Neural progenitor cell (in vitro differentiated cells): Measurements from ENCODE around the gene SPON1. TPM values are rescaled to one million over a fixed set of nuclear protein-coding genes. Genes with fewer than 3 reads are reported as not detected.

Experiments
- DNase-seq: peaks from one replicate; pipeline ENCODE4 v3.0.0-alpha.2; 2016; ENCODE audit warnings: low spot score
- H2AFZ ChIP-seq: fragments of 200-600 bp; sonication (generic); replicated peaks from 2 replicates; pipeline ENCODE4 v1.6.1; 2016; ENCODE audit warnings: antibody characterized with exemption
- H3F3A ChIP-seq: fragments of 200-600 bp; sonication (generic); 2 replicates; pipeline ENCODE4 v1.6.1; 2016; ENCODE audit warnings: antibody characterized with exemption, low read depth
- H3K27ac ChIP-seq: fragments of 200-600 bp; sonication (generic); 2 replicates; pipeline ENCODE4 v1.5.1; 2016; ENCODE audit warnings: mild to moderate bottlenecking
- H3K27me3 ChIP-seq: fragments of 200-600 bp; sonication (generic); 2 replicates; pipeline ENCODE4 v1.6.1; 2016; ENCODE audit warnings: mild to moderate bottlenecking, moderate library complexity
- H3K36me3 ChIP-seq: fragments of 200-600 bp; sonication (generic); 2 replicates; pipeline ENCODE4 v1.5.1; 2016
- H3K4me1 ChIP-seq: fragments of 200-600 bp; sonication (generic); 2 replicates; pipeline ENCODE4 v1.6.1; 2016; ENCODE audit warnings: mixed run types
- H3K4me2 ChIP-seq: fragments of 200-600 bp; sonication (generic); 2 replicates; pipeline ENCODE4 v1.6.1; 2016
- H3K4me3 ChIP-seq: fragments of 200-600 bp; sonication (generic); 2 replicates; pipeline ENCODE4 v1.5.1; 2016
- H3K79me2 ChIP-seq: fragments of 200-600 bp; sonication (generic); 2 replicates; pipeline ENCODE4 v1.6.1; 2016; ENCODE audit warnings: low read depth
- H3K9ac ChIP-seq: fragments of 200-600 bp; sonication (generic); 2 replicates; pipeline ENCODE4 v1.6.1; 2016
- H3K9me3 ChIP-seq: fragments of 200-600 bp; sonication (generic); 2 replicates; pipeline ENCODE4 v1.5.1; 2016; ENCODE audit warnings: low read depth
- H4K20me1 ChIP-seq: fragments of 200-600 bp; sonication (generic); 2 replicates; pipeline ENCODE4 v1.6.1; 2016; ENCODE audit warnings: low read depth
- H3K27ac Mint-ChIP-seq: 3 replicates; pipeline ENCODE4 v1.8.0; 2021; ENCODE audit warnings: mixed read lengths
- H3K27me3 Mint-ChIP-seq: 2 replicates; pipeline ENCODE4 v1.8.0; 2022; ENCODE audit warnings: low read depth, mild to moderate bottlenecking, inconsistent platforms, moderate library complexity, mixed read lengths; ENCODE audit not compliant: insufficient read depth
- H3K36me3 Mint-ChIP-seq: 3 replicates; pipeline ENCODE4 v1.8.0; 2021; ENCODE audit warnings: mixed read lengths
- H3K4me1 Mint-ChIP-seq: 3 replicates; pipeline ENCODE4 v1.8.0; 2021; ENCODE audit warnings: mixed read lengths
- H3K4me3 Mint-ChIP-seq: 3 replicates; pipeline ENCODE4 v1.8.0; 2021; ENCODE audit warnings: mild to moderate bottlenecking, moderate library complexity, mixed read lengths
- H3K9me3 Mint-ChIP-seq: 3 replicates; pipeline ENCODE4 v1.8.0; 2020; ENCODE audit warnings: mixed read lengths
- CTCF ChIP-seq: fragments of 200-600 bp; sonication (generic); IDR thresholded peaks from 2 replicates; pipeline ENCODE4 v1.5.1; 2017; ENCODE audit warnings: antibody characterized with exemption, mild to moderate bottlenecking
- EZH2 ChIP-seq: fragments of 200-600 bp; sonication (generic); IDR thresholded peaks from 2 replicates; pipeline ENCODE4 v1.6.1; 2017; ENCODE audit warnings: antibody characterized with exemption, mild to moderate bottlenecking, moderate library complexity
- EZH2phosphoT487 ChIP-seq: fragments of 200-600 bp; sonication (generic); IDR thresholded peaks from 2 replicates; pipeline ENCODE4 v1.6.1; 2017; ENCODE audit warnings: antibody characterized with exemption
- total RNA-seq: library from RNA; depleted of rRNA; stranded (reverse); fragments of >200 nt; gene quantifications from 2 replicates; pipeline ENCODE4 v1.2.3, GENCODE V29; 2015; ENCODE audit warnings: low replicate concordance

The SPON1 gene
- total RNA-seq, 1 donor from 2014 or later = 35.4 TPM

- Mint-ChIP-seq H3K27me3 (peaks cover 3% of the 10 kb centered on the region), H3K27ac (no peak overlapping the region), H3K9me3 (no peaks in the 10 kb centered on the region), H3K4me1 (peaks cover 34% of the 10 kb centered on the region), H3K36me3 (no peaks in the 10 kb centered on the region), H3K4me3 (no peak overlapping the region)
- H3K36me3 ChIP-seq = no peaks in the 10 kb centered on the region
- DNase-seq = no peak
- H3K27me3 ChIP-seq = no peaks in the 10 kb centered on the region
- H3K9me3 ChIP-seq = no peaks in the 10 kb centered on the region
- H3K4me2 ChIP-seq = no peak overlapping the region
- H3K27ac ChIP-seq = no peak overlapping the region
- peaks cover 16% of the 10 kb centered on the region for H3F3A ChIP-seq
- H4K20me1 ChIP-seq = no peaks in the 10 kb centered on the region
- H3K4me3 ChIP-seq = no peak overlapping the region
- no peak overlapping the region for H2AFZ ChIP-seq
- H3K9ac ChIP-seq = no peak overlapping the region
- peaks cover 28% of the 10 kb centered on the region for H3K4me1 ChIP-seq
- H3K79me2 ChIP-seq = no peaks in the 10 kb centered on the region
- TF ChIP-seq EZH2phosphoT487 = no peak
- TF ChIP-seq EZH2 = no peak
- TF ChIP-seq CTCF = no peak
Observed at GRCh38 chr11:14110629-14111028, 148.1 kb downstream of the SPON1 start.

- Histone ChIP-seq H4K20me1 (no peaks in the 10 kb centered on the region), H3K9ac (no peak overlapping the region), H3K4me2 (no peak overlapping the region), H3K36me3 (no peaks in the 10 kb centered on the region), H2AFZ (no peak overlapping the region), H3F3A (peaks cover 14% of the 10 kb centered on the region), H3K79me2 (no peaks in the 10 kb centered on the region), H3K4me3 (no peak overlapping the region), H3K27me3 (no peaks in the 10 kb centered on the region), H3K9me3 (no peaks in the 10 kb centered on the region), H3K4me1 (peaks cover 20% of the 10 kb centered on the region), H3K27ac (no peak overlapping the region)
- Mint-ChIP-seq H3K9me3 (no peaks in the 10 kb centered on the region), H3K4me3 (no peak overlapping the region), H3K4me1 (peaks cover 32% of the 10 kb centered on the region), H3K36me3 (no peaks in the 10 kb centered on the region), H3K27me3 (peaks cover 3% of the 10 kb centered on the region), H3K27ac (no peak overlapping the region)
- TF ChIP-seq CTCF (no peak), EZH2 (no peak), EZH2phosphoT487 (no peak)
- DNase-seq = no peak
Observed at GRCh38 chr11:14111496-14111895, 149.0 kb downstream of the SPON1 start.

- Histone ChIP-seq H3K79me2 (no peaks in the 10 kb centered on the region), H3K9me3 (no peaks in the 10 kb centered on the region), H3K36me3 (no peaks in the 10 kb centered on the region), H3K4me1 (peaks cover 8% of the 10 kb centered on the region), H3K27ac (no peak overlapping the region), H2AFZ (no peak overlapping the region), H4K20me1 (no peaks in the 10 kb centered on the region), H3K27me3 (no peaks in the 10 kb centered on the region), H3F3A (peaks cover 2% of the 10 kb centered on the region), H3K9ac (no peak overlapping the region), H3K4me2 (no peak overlapping the region), H3K4me3 (no peak overlapping the region)
- no peak for DNase-seq
- H3K4me3 Mint-ChIP-seq = no peak overlapping the region
- peaks cover 3% of the 10 kb centered on the region for H3K27me3 Mint-ChIP-seq
- peaks cover 20% of the 10 kb centered on the region for H3K4me1 Mint-ChIP-seq
- no peaks in the 10 kb centered on the region for H3K9me3 Mint-ChIP-seq
- H3K36me3 Mint-ChIP-seq = no peaks in the 10 kb centered on the region
- H3K27ac Mint-ChIP-seq = no peak overlapping the region
- no peak for TF ChIP-seq EZH2phosphoT487
- TF ChIP-seq CTCF = no peak
- TF ChIP-seq EZH2 = no peak
Observed at GRCh38 chr11:14112721-14113120, 150.2 kb downstream of the SPON1 start.

GRCh38 chr11:14114269-14114668 lies 151.7 kb downstream of the SPON1 start:
- no peaks in the 10 kb centered on the region for H3K4me1 ChIP-seq
- no peaks in the 10 kb centered on the region for H3K27me3 ChIP-seq
- H3F3A ChIP-seq = no peaks in the 10 kb centered on the region
- no peaks in the 10 kb centered on the region for H3K36me3 ChIP-seq
- H3K4me3 Mint-ChIP-seq = no peak overlapping the region
- no peak overlapping the region for H3K27ac Mint-ChIP-seq
- H3K9me3 Mint-ChIP-seq = no peaks in the 10 kb centered on the region
- no peak for DNase-seq
- H2AFZ ChIP-seq = no peak overlapping the region
- no peaks in the 10 kb centered on the region for H4K20me1 ChIP-seq
- H3K9ac ChIP-seq = no peak overlapping the region
- H3K4me3 ChIP-seq = no peak overlapping the region
- no peak overlapping the region for H3K4me2 ChIP-seq
- no peaks in the 10 kb centered on the region for H3K27me3 Mint-ChIP-seq
- H3K9me3 ChIP-seq = no peaks in the 10 kb centered on the region
- no peaks in the 10 kb centered on the region for H3K79me2 ChIP-seq
- H3K36me3 Mint-ChIP-seq = no peaks in the 10 kb centered on the region
- H3K27ac ChIP-seq = no peak overlapping the region
- TF ChIP-seq EZH2phosphoT487 (no peak), EZH2 (no peak), CTCF (no peak)
- H3K4me1 Mint-ChIP-seq = peaks cover 17% of the 10 kb centered on the region
